ENCODE measurements around the gene OSBPL3. TPM values are rescaled to one million over a fixed set of nuclear protein-coding genes. Genes with fewer than 3 reads are reported as not detected.

Gene OSBPL3
- polyA plus RNA-seq, 3 donors = 2.6 to 9.2 (median 3.7) TPM

DNA sequence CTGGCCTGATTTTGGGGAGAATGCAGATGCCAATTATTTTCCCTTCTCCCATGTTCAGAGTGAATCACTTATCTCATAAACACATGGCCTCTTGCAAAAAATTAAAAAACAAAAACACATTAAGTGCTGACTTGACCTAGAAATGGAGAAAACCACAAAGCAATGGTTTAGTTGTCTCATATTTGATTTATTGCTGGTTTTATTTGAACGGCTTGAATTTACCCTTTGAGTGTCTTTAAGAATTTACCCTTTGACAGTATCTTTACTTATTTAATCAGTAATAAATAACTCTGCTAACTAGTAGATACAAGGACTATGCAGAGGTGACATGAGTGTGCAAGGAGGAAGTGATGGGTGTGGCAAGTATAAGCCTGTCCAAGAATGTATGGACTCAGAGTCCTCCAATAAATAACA lies 154.6 kb downstream of the OSBPL3 start:
- Histone ChIP-seq H3K79me2 (ENCODE audit: insufficient read depth, low read length) (no peaks in the 10 kb centered on the region), H3K36me3 (replicated peaks in 1 of 2; ENCODE audit: control insufficient read depth in 1 of 2, insufficient read depth in 2 of 2, low read length in 2 of 2) (no peaks in the 10 kb centered on the region), H3K4me2 (replicated peaks; ENCODE audit: extremely low read depth, low read length, poor library complexity, severe bottlenecking) (peak overlapping the region; percentile 18), H3K9ac (ENCODE audit: insufficient read depth, low read length, poor library complexity, severe bottlenecking) (no peak overlapping the region), H2AFZ (ENCODE audit: insufficient read depth, low read depth, low read length, poor library complexity, severe bottlenecking) (no peak overlapping the region), H4K20me1 (ENCODE audit: insufficient read depth, low read length) (no peaks in the 10 kb centered on the region), H3K27me3 (ENCODE audit: control insufficient read depth in 2 of 2, insufficient read depth in 2 of 2, low read length in 2 of 2) (no peaks in the 10 kb centered on the region), H3K4me3 (replicated peaks in 1 of 3; ENCODE audit: low read depth in 2 of 3, low read length in 3 of 3) (peak overlapping the region in 1 of 3 experiments; percentile 15), H3K4me1 (ENCODE audit: control insufficient read depth in 1 of 2, insufficient read depth in 2 of 2, low read length in 2 of 2) (peaks cover 58 to 63% of the 10 kb centered on the region in 2 donors), H3K27ac (ENCODE audit: low read depth in 1 of 2, low read length in 2 of 2) (peak overlapping the region in 1 of 2 donors; percentile 48), H3K9me3 (replicated peaks in 1 of 2; ENCODE audit: control insufficient read depth in 1 of 2, insufficient read depth in 1 of 2, low read length in 2 of 2) (no peaks in the 10 kb centered on the region)
- H3K4me3 Mint-ChIP-seq = no peak overlapping the region
- H3K27ac Mint-ChIP-seq = peak overlapping the region; percentile 11 to 87 (median 76)
- peak in 2 of 3 donors; percentile 40 to 47 for DNase-seq
- H3K9me3 Mint-ChIP-seq = no peaks in the 10 kb centered on the region
- intact Hi-C loops (cut with micrococcal nuclease) = no loop called here
- H3K27me3 Mint-ChIP-seq (ENCODE audit: low read depth in 3 of 3) = peaks cover 0 to 1% (median 0%) of the 10 kb centered on the region in 3 donors
- TF ChIP-seq CTCF (IDR thresholded peaks at IDR 0.05) = no peak
- peaks cover 14 to 17% of the 10 kb centered on the region in 2 donors for H3K36me3 Mint-ChIP-seq
- peaks cover 60% of the 10 kb centered on the region for H3K4me1 Mint-ChIP-seq
- WGBS (ENCODE audit: insufficient coverage) = no CpG with 5 or more reads among the region's 1 CpG

GRCh38 chr7:24824896-24825295 lies 155.1 kb downstream of the OSBPL3 start:
- H3K4me1 Mint-ChIP-seq = peaks cover 61% of the 10 kb centered on the region
- peaks cover 14 to 15% of the 10 kb centered on the region in 2 donors for H3K36me3 Mint-ChIP-seq
- H3K27me3 Mint-ChIP-seq (ENCODE audit: low read depth in 3 of 3) = peaks cover 0 to 1% (median 0%) of the 10 kb centered on the region in 3 donors
- no peak overlapping the region for H3K4me3 ChIP-seq (replicated peaks in 1 of 3; ENCODE audit: low read depth in 2 of 3, low read length in 3 of 3)
- H4K20me1 ChIP-seq (ENCODE audit: insufficient read depth, low read length) = no peaks in the 10 kb centered on the region
- H3K27me3 ChIP-seq (ENCODE audit: control insufficient read depth in 2 of 2, insufficient read depth in 2 of 2, low read length in 2 of 2) = no peaks in the 10 kb centered on the region
- H3K27ac Mint-ChIP-seq = peak overlapping the region in 3 of 7 donors; percentile 2 to 12 (median 11)
- no peak overlapping the region for H3K9ac ChIP-seq (ENCODE audit: insufficient read depth, low read length, poor library complexity, severe bottlenecking)
- no peak overlapping the region for H3K4me3 Mint-ChIP-seq
- 97% methylated on average over 3 of the region's 3 CpGs for WGBS (ENCODE audit: insufficient coverage)
- no peak overlapping the region for H3K4me2 ChIP-seq (replicated peaks; ENCODE audit: extremely low read depth, low read length, poor library complexity, severe bottlenecking)
- H3K4me1 ChIP-seq (ENCODE audit: control insufficient read depth in 1 of 2, insufficient read depth in 2 of 2, low read length in 2 of 2) = peaks cover 55 to 63% of the 10 kb centered on the region in 2 donors
- TF ChIP-seq CTCF (IDR thresholded peaks at IDR 0.05) = no peak
- H3K9me3 ChIP-seq (replicated peaks in 1 of 2; ENCODE audit: control insufficient read depth in 1 of 2, insufficient read depth in 1 of 2, low read length in 2 of 2) = no peaks in the 10 kb centered on the region
- no peaks in the 10 kb centered on the region for H3K9me3 Mint-ChIP-seq
- intact Hi-C loops (cut with micrococcal nuclease) = loop anchor here in 1 of 2 donors (5.0 kb wide), 1 partner anchor 157 kb away; the partner anchor contains the start of gene OSBPL3
- no peak overlapping the region for H3K27ac ChIP-seq (ENCODE audit: low read depth in 1 of 2, low read length in 2 of 2)
- no peaks in the 10 kb centered on the region for H3K36me3 ChIP-seq (replicated peaks in 1 of 2; ENCODE audit: control insufficient read depth in 1 of 2, insufficient read depth in 2 of 2, low read length in 2 of 2)
- no peak for DNase-seq
- no peak overlapping the region for H2AFZ ChIP-seq (ENCODE audit: insufficient read depth, low read depth, low read length, poor library complexity, severe bottlenecking)
- no peaks in the 10 kb centered on the region for H3K79me2 ChIP-seq (ENCODE audit: insufficient read depth, low read length)
